HG02610 (cell line): ENCODE data around the gene NEDD4L.

ENCODE experiments used
- ATAC-seq: cut with Tn5 transposase; IDR thresholded peaks from one replicate; pipeline ENCODE4 v1.9.1; 2021; ENCODE audit warnings: mild to moderate bottlenecking, moderate library complexity; ENCODE audit not compliant: unreplicated experiment

Gene NEDD4L

DNA sequence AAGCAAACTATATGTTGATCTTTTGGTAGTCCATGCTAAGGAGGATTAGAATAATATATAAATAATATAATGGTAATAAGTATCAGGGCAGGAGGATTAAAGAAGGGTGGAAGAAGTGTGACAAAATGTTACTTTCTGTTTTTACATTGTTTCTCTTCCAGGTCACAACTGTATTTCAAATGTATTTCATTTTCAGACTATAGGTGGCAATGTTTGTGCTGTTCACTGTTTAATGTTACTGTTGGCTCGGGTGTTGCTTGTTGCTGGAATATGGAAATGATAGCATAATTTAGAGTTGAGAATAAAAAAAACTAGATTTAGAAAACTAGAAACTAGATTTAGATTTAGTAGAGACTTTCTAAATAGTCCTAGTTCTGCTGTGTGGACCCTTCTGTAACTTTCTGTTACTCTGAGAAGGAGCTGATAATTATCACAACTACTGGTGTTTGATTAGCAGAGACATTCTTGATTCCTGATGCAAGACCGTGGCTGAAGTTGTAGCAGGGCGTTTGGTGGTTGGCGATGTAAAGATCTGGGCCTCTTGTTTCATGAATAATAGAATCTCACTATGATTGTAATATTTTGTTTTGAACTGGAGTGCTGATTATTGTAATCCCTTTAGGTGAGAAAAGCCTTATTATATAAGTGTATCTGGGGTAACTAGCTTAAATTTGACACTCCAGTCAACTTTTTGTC is 7.9 kb downstream of the NEDD4L start:
- no peak for ATAC-seq

GRCh38 chr18:58052960-58053359 is 8.9 kb downstream of the NEDD4L start:
- no peak for ATAC-seq

DNA sequence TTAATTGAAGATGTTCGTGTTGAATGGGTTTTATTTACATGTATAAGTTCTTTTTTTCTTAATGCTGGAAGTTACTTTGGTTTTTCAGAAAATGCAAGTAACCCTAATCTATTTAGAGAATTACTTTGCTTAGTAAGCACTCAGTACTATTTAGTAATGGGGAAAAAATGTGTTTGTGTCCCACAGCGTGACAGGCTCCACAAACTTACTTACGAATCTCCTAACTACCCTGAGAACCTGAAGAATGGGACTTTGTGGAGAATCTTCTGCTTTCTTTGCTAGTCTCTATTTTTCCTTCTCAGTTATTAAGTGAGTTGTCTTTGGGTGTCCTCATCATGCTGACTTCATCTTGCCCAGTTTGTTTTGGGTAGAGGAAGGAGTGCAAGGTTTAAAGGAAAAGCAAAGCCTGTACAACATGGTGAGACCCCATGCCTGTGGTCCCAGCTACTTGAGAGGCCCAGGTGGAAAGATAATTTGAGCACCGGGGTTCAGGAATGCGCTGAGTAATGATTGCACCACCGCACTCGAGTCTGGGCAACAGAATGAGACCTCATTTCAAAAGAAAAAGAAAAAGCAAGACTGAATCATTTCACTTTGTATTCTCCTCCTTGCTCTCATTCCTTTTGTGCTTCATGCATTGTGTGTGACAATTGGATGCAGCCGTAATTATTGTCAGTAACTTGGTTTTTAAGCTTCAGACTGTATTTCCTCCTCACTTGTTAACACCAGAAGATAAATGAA is 10.2 kb downstream of the NEDD4L start:
- no peak for ATAC-seq

DNA sequence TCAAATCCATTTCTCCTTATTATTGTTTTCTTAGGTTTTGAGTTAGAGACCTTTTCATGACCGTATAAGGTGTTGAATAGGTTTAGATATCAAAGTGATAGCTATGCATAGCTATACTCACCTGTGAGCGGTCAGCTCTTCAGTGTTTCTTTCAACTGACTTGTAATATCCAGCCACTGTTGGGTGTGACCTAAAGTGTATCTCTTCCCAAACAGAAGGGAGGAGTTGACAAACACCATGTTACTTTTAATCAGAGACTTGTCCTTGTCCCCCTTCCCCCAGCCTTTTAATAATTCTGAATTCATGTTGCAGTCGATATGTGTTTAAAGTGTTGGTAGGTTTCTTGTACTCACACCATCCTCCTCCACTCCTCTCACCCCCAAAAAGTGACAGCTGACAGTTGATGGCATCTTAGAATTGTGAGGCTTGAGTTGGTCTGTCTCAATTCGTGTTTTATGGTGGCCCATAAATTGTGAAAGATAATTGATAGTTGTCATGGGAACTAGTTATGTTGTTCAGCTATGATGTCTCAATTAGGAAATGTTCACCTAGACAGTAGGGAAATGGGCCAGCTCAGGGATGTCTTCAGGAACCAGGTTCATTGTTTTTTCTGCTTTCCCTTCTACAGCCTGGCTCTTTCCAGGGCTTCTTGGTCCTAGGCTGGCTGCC is 12.0 kb downstream of the NEDD4L start:
- no peak for ATAC-seq

- ATAC-seq = no peak
Observed at GRCh38 chr18:58056852-58057251, 12.8 kb downstream of the NEDD4L start.

DNA sequence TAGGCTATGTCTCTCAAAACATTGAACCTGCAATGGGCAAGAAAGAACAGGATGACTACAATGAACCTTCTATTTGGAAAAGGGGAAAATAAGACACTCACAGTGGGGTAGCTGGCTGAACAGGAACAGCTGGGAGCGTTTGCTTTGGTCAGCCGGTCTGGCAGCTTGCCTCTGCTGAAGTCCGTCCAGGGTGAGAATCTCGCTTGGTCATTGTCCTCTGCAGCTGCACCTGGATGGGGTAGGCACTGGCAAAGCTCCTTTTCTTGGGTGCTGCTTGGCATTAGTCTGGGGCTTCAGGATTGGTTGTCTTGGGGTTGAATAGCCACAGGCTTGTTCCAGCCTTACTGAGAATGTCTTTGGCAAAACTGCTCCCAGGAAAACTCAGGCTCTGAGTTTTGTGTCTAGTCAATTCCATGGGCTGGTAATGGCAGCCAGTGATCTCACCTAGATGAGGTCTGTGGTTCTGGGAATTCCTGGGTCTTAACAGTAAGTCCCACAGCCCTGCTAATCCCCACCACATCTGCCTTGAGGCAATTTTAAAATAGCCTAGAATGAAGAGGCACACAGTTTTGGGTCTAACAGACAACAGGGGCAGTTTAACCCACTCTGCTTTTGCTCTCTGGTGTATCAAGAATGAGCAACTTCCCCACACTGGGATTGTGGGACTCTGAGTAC is 13.4 kb downstream of the NEDD4L start:
- no peak for ATAC-seq

DNA sequence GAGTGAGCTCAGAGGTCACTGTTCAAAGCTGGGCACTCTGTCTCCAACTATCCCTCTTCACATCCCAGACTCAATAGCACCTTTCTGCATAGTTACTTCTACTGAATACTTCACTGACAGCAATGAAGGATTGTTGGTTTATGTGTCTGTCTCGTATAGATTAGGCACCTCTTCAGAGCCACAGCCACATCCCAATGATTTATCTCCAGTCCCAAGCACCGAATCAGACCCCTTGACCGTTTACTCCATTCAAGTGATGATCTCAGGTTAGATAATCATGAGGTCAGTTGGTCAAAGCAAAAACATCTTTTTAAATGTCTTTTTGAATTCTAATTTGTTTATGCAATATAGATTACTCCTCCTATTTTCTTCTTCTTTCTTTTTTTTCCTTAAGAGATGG is 14.7 kb downstream of the NEDD4L start:
- ATAC-seq = no peak

DNA sequence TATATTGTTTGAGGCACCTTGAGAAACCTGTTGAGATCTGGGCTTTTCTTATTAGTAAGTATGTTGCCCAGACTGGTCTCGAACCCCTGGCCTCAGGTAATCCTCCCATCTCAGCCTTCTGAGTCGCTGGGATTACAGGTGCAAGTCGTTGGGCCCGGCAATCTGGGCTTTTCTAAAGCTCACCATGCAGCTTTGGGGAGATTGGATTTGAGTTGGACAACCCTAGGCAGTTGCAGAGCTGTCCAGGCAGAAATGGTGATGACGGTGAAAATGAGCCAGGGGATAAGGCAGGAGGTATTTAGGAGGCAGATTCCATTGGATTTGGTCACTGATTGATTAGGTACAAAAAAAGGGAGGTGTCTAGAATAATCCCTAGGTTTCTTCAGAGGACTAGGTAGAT is 16.2 kb downstream of the NEDD4L start:
- no peak for ATAC-seq

GRCh38 chr18:58061349-58061748 is 17.3 kb downstream of the NEDD4L start:
- ATAC-seq = no peak

GRCh38 chr18:58064406-58064998 is 20.5 kb downstream of the NEDD4L start:
- no peak for ATAC-seq

GRCh38 chr18:58065956-58066355 is 21.9 kb downstream of the NEDD4L start:
- ATAC-seq = no peak

- ATAC-seq = no peak
Observed at GRCh38 chr18:58067601-58068000, 23.6 kb downstream of the NEDD4L start.

GRCh38 chr18:58069099-58069498 is 25.1 kb downstream of the NEDD4L start:
- no peak for ATAC-seq

GRCh38 chr18:58069721-58070292 is 25.8 kb downstream of the NEDD4L start:
- no peak for ATAC-seq

- ATAC-seq = no peak
Observed at GRCh38 chr18:58076052-58076451, 32.0 kb downstream of the NEDD4L start.

- no peak for ATAC-seq
Observed at GRCh38 chr18:58077329-58077728, 33.3 kb downstream of the NEDD4L start.

DNA sequence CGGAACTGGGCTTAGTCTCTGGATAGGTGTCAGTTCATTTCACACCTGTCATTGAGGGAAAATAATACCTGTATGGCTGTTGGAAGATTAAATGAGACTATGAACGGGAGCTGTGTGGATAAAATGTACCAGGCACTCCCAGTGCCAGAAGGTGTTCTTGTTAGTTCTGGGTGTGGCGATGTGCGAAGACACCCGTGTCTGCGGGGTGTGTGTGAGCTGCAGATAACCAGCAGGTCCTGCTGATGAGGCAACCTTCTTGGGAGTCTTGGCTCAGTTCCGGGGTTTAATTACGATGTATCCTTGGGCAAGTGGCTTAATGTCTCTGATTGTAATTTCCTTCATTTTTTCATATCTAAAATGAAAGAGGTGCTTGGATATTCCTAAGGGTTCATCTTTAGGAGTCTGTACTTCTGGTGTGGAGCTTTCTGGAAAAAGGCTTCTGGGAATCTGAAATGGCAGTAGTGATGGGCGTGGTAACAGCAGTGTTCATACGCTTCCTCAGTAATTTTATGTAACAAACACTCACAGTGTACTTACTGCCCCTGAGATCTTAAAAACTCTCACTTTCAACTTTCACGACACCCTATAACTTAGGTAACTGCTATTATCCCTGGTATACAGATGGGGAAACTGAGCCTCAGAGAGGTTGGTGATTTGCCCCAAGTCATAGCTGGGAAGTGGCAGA is 35.0 kb downstream of the NEDD4L start:
- no peak for ATAC-seq

DNA sequence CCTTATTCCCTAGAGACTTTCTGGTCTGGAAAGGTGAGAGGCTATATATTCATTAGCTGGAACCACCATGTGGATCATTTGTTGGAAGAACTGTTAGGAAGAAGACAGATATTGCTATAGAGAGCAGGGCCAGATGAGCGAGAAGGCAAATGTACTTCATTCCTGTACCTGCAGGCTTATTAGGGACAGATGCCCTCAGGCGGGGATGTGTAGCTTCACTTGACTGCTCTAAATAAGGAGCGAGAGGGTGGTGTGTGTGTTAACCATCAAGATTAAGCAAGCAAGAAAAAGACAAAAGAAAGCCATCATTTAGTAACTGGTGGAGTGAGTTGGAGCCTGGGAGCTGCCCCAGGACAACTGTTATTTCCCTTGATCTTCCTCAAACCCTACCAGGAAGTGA is 36.4 kb downstream of the NEDD4L start:
- no peak for ATAC-seq

DNA sequence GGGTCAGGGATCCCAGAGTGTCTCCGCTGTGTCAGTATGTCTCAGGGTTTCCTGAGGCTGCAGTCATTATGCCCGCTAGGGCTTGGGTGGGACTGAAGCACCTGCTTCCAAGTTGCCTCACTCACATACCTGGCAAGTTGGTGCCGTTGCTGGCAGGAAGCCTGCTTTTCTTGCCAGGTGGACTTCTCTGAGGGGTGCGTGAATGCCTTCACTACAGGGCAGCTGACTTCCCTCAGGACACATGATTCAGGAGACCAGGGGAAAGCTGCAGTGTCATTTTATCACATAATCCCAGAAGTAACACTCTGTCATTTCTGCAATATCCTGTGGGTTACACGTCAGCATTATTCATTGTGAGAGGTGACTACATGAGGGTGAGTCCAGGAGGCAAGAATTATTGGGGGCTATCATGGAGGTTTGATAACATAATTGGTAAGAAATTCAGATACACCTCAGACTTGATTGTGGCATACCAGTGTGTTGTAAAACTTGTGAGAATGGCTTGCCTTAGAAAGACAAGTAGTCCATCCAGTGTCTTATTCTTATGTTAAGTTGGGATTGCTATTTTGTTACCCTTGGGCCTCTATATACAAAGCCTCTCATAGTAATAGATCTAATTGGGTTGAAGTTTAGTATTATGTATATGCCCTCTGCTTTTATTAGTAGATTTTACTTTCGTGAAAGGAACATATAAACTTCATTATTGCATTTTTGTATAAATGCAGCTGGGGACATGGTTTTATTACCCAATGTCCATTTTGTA is 44.1 kb downstream of the NEDD4L start:
- no peak for ATAC-seq

GRCh38 chr18:58088691-58089065 is 44.7 kb downstream of the NEDD4L start:
- no peak for ATAC-seq
